Thyroid gland (tissue), 4 donors: ENCODE measurements around the gene CDKN2D.

ENCODE experiments used
- CTCF ChIP-seq, 6 experiments: fragments of 200-600 bp in 3 of 6; fragments of 450-650 bp in 3 of 6; sonication (generic) in 3 of 6; IDR thresholded peaks; one replicate each; pipeline ENCODE4 v1.5.1; 2016 to 2019; ENCODE audit warnings: antibody characterized with exemption in 6 of 6, mild to moderate bottlenecking in 2 of 6, inconsistent platforms in 1 of 6, moderate library complexity in 1 of 6
- POLR2A ChIP-seq, 2 donors: fragments of 450-650 bp; IDR thresholded peaks; one replicate each; pipeline ENCODE4 v1.6.1; 2017; ENCODE audit warnings: antibody characterized with exemption in 2 of 2, mild to moderate bottlenecking in 2 of 2, moderate library complexity in 1 of 2

GRCh38 chr19:10525636-10526035, 43.1 kb downstream of the CDKN2D start:
- no peak for TF ChIP-seq CTCF (IDR thresholded peaks at IDR 0.05)
- TF ChIP-seq POLR2A (IDR thresholded peaks at IDR 0.05), result no peak
